ENCODE measurements around the gene CCHCR1.

The CCHCR1 gene

GRCh38 chr6:31135710-31136109 lies 21.9 kb downstream of the CCHCR1 start:
- H3K36me3 Mint-ChIP-seq (ENCODE audit: low read depth) = no peaks in the 10 kb centered on the region
- no peak overlapping the region for H3K27ac Mint-ChIP-seq
- no peaks in the 10 kb centered on the region for H3K9me3 Mint-ChIP-seq
- H3K27me3 Mint-ChIP-seq (ENCODE audit: low read depth) = peaks cover 5% of the 10 kb centered on the region
- H3K4me3 Mint-ChIP-seq = no peak overlapping the region
- peaks cover 4% of the 10 kb centered on the region for H3K4me1 Mint-ChIP-seq (ENCODE audit: low read depth)

- H3K4me1 Mint-ChIP-seq (ENCODE audit: low read depth) = peaks cover 6% of the 10 kb centered on the region
- no peak overlapping the region for H3K4me3 Mint-ChIP-seq
- no peaks in the 10 kb centered on the region for H3K9me3 Mint-ChIP-seq
Measured at GRCh38 chr6:31132806-31133205, 24.8 kb downstream of the CCHCR1 start.

GRCh38 chr6:31131595-31131994 lies 26.0 kb downstream of the CCHCR1 start:
- H3K27ac Mint-ChIP-seq = no peak overlapping the region
- peaks cover 18% of the 10 kb centered on the region for H3K27me3 Mint-ChIP-seq (ENCODE audit: low read depth)
- H3K4me3 Mint-ChIP-seq = no peak overlapping the region
- no peaks in the 10 kb centered on the region for H3K9me3 Mint-ChIP-seq
- H3K4me1 Mint-ChIP-seq (ENCODE audit: low read depth) = peaks cover 3% of the 10 kb centered on the region
- H3K36me3 Mint-ChIP-seq (ENCODE audit: low read depth) = no peaks in the 10 kb centered on the region

More at GRCh38 chr6:31132806-31133205, 24.8 kb downstream of the CCHCR1 start:
- no peak overlapping the region for H3K27ac Mint-ChIP-seq
- peaks cover 22% of the 10 kb centered on the region for H3K27me3 Mint-ChIP-seq (ENCODE audit: low read depth)
- no peaks in the 10 kb centered on the region for H3K36me3 Mint-ChIP-seq (ENCODE audit: low read depth)

- H3K9me3 Mint-ChIP-seq = no peaks in the 10 kb centered on the region
- peaks cover 18% of the 10 kb centered on the region for H3K27me3 Mint-ChIP-seq (ENCODE audit: low read depth)
- no peaks in the 10 kb centered on the region for H3K36me3 Mint-ChIP-seq (ENCODE audit: low read depth)
- no peak overlapping the region for H3K27ac Mint-ChIP-seq
- H3K4me1 Mint-ChIP-seq (ENCODE audit: low read depth) = peaks cover 3% of the 10 kb centered on the region
- H3K4me3 Mint-ChIP-seq = no peak overlapping the region
Measured at GRCh38 chr6:31130751-31131150, 26.9 kb downstream of the CCHCR1 start.

GRCh38 chr6:31129130-31129529 lies 28.5 kb downstream of the CCHCR1 start:
- H3K4me3 Mint-ChIP-seq = no peak overlapping the region

GRCh38 chr6:31128093-31128676 lies 29.4 kb downstream of the CCHCR1 start:
- Mint-ChIP-seq H3K4me1 (ENCODE audit: low read depth) (peaks cover 3% of the 10 kb centered on the region), H3K9me3 (no peaks in the 10 kb centered on the region), H3K27ac (no peak overlapping the region), H3K27me3 (ENCODE audit: low read depth) (peaks cover 18% of the 10 kb centered on the region), H3K4me3 (no peak overlapping the region), H3K36me3 (ENCODE audit: low read depth) (no peaks in the 10 kb centered on the region)

More at GRCh38 chr6:31129130-31129529, 28.5 kb downstream of the CCHCR1 start:
- Mint-ChIP-seq H3K4me1 (ENCODE audit: low read depth) (peaks cover 3% of the 10 kb centered on the region), H3K9me3 (no peaks in the 10 kb centered on the region), H3K36me3 (ENCODE audit: low read depth) (no peaks in the 10 kb centered on the region), H3K27ac (no peak overlapping the region), H3K27me3 (ENCODE audit: low read depth) (peaks cover 18% of the 10 kb centered on the region)

- Mint-ChIP-seq H3K4me3 (no peak overlapping the region), H3K36me3 (ENCODE audit: low read depth) (no peaks in the 10 kb centered on the region), H3K9me3 (no peaks in the 10 kb centered on the region), H3K27ac (no peak overlapping the region), H3K27me3 (ENCODE audit: low read depth) (peaks cover 18% of the 10 kb centered on the region), H3K4me1 (ENCODE audit: low read depth) (peaks cover 3% of the 10 kb centered on the region)
Measured at GRCh38 chr6:31126396-31127175, 31.0 kb downstream of the CCHCR1 start.

GRCh38 chr6:31125586-31126363 lies 31.8 kb downstream of the CCHCR1 start:
- Mint-ChIP-seq H3K4me1 (ENCODE audit: low read depth) (peaks cover 3% of the 10 kb centered on the region), H3K9me3 (no peaks in the 10 kb centered on the region), H3K27me3 (ENCODE audit: low read depth) (peaks cover 18% of the 10 kb centered on the region), H3K36me3 (ENCODE audit: low read depth) (no peaks in the 10 kb centered on the region), H3K4me3 (no peak overlapping the region), H3K27ac (no peak overlapping the region)

GRCh38 chr6:31125162-31125561 lies 32.4 kb downstream of the CCHCR1 start:
- H3K27me3 Mint-ChIP-seq (ENCODE audit: low read depth) = peaks cover 18% of the 10 kb centered on the region
- peaks cover 3% of the 10 kb centered on the region for H3K4me1 Mint-ChIP-seq (ENCODE audit: low read depth)
- H3K4me3 Mint-ChIP-seq = no peak overlapping the region
- no peaks in the 10 kb centered on the region for H3K9me3 Mint-ChIP-seq
- H3K27ac Mint-ChIP-seq = no peak overlapping the region
- H3K36me3 Mint-ChIP-seq (ENCODE audit: low read depth) = no peaks in the 10 kb centered on the region

GRCh38 chr6:31122791-31123706 lies 34.6 kb downstream of the CCHCR1 start:
- no peak overlapping the region for H3K27ac Mint-ChIP-seq
- no peak overlapping the region for H3K4me3 Mint-ChIP-seq

GRCh38 chr6:31121131-31121790 lies 36.3 kb downstream of the CCHCR1 start:
- Mint-ChIP-seq H3K27ac (no peak overlapping the region), H3K4me1 (ENCODE audit: low read depth) (no peaks in the 10 kb centered on the region), H3K4me3 (no peak overlapping the region), H3K9me3 (no peaks in the 10 kb centered on the region), H3K36me3 (ENCODE audit: low read depth) (no peaks in the 10 kb centered on the region), H3K27me3 (ENCODE audit: low read depth) (peaks cover 9% of the 10 kb centered on the region)

More at GRCh38 chr6:31122791-31123706, 34.6 kb downstream of the CCHCR1 start:
- H3K27me3 Mint-ChIP-seq (ENCODE audit: low read depth) = peaks cover 12% of the 10 kb centered on the region
- no peaks in the 10 kb centered on the region for H3K9me3 Mint-ChIP-seq
- H3K36me3 Mint-ChIP-seq (ENCODE audit: low read depth) = no peaks in the 10 kb centered on the region
- H3K4me1 Mint-ChIP-seq (ENCODE audit: low read depth) = peaks cover 3% of the 10 kb centered on the region

GRCh38 chr6:31120151-31120915 lies 37.3 kb downstream of the CCHCR1 start, which contains the start of gene CDSN:
CDSN (minus strand) TSS chr6:31120446; CDS start chr6:31120419, 27 bp downstream.
- no peaks in the 10 kb centered on the region for H3K36me3 Mint-ChIP-seq (ENCODE audit: low read depth)
- H3K4me3 Mint-ChIP-seq = no peak within 1 kb of the TSS
- no peaks in the 10 kb centered on the region for H3K9me3 Mint-ChIP-seq
- H3K27me3 Mint-ChIP-seq (ENCODE audit: low read depth) = peaks cover 14% of the 10 kb centered on the region
- H3K27ac Mint-ChIP-seq = no peak within 1 kb of the TSS
- H3K4me1 Mint-ChIP-seq (ENCODE audit: low read depth) = no peaks in the 10 kb centered on the region

GRCh38 chr6:31118178-31118577 lies 39.4 kb downstream of the CCHCR1 start:
- Mint-ChIP-seq H3K4me3 (no peak overlapping the region), H3K27me3 (ENCODE audit: low read depth) (peaks cover 23% of the 10 kb centered on the region), H3K27ac (no peak overlapping the region), H3K9me3 (no peaks in the 10 kb centered on the region), H3K36me3 (ENCODE audit: low read depth) (no peaks in the 10 kb centered on the region), H3K4me1 (ENCODE audit: low read depth) (no peaks in the 10 kb centered on the region)
